Measurements from ENCODE around the gene MUC2. TPM values are rescaled to one million over a fixed set of nuclear protein-coding genes. Genes with fewer than 3 reads are reported as not detected.

The MUC2 gene
- total and polyA plus RNA-seq, 10 of the 15 experiments (the other 5 are each of a cell fraction or from before 2014, with no cell fraction given) = 0.23 TPM; not detected in 9

- FAIRE-seq (no peak), ATAC-seq (no peak), DNase-seq (ENCODE audit: low read depth, low spot score) (no peak)
- H3K79me2 ChIP-seq (ENCODE audit: control insufficient read depth, insufficient read depth, low read length) = no peaks in the 10 kb centered on the region
- H3K9me3 ChIP-seq (replicated peaks; ENCODE audit: control insufficient read depth, insufficient read depth, low read length) = no peaks in the 10 kb centered on the region
- no peak for TF ChIP-seq NFYB (IDR thresholded peaks at IDR 0.05; ENCODE audit: insufficient read depth, low read depth, low read length)
- no peak for TF ChIP-seq YY1 (IDR thresholded peaks at IDR 0.05; ENCODE audit: low read depth, low read length)
- no peak for TF ChIP-seq PAX8 (IDR thresholded peaks at IDR 0.05)
- no peak for TF ChIP-seq SMAD5 (IDR thresholded peaks at IDR 0.05; ENCODE audit: low read depth)
- H2AFZ ChIP-seq (ENCODE audit: control insufficient read depth, low read depth, low read length) = no peak overlapping the region
- no peaks in the 10 kb centered on the region for H3K27me3 ChIP-seq (replicated peaks in 1 of 2; ENCODE audit: control insufficient read depth in 2 of 2, insufficient read depth in 2 of 2, low read length in 1 of 2)
- BruUV-seq (replicated peaks) = no TSS peak
- 44% methylated on average over 22 of the region's 25 CpGs for WGBS (ENCODE audit: insufficient coverage, insufficient replicate concordance, low lambda C conversion rate, missing lambda C conversion rate)
- no peak overlapping the region for H3K9ac ChIP-seq (ENCODE audit: control insufficient read depth, insufficient read depth, low read length)
- H3K4me2 ChIP-seq (ENCODE audit: control insufficient read depth, insufficient read depth) = no peak overlapping the region
- ChIA-PET CTCF (interaction anchor here (0.7 kb wide), 1 partner anchor 205 kb away, joined by 4 read pairs; no protein-coding TSS in a partner anchor), POLR2A (no interaction called here), SMC1A (ENCODE audit: uncharacterized antibody, unreplicated experiment) (no interaction called here), RAD21 (ENCODE audit: unreplicated experiment) (no interaction called here)
- intact Hi-C loops (cut with micrococcal nuclease; ENCODE audit: unreplicated experiment) (loop anchor here (5.0 kb wide), 1 partner anchor 126 kb away; the partner anchor contains the start of gene AP2A2), in situ Hi-C loops (cut with MboI) (loop anchor here (10.0 kb wide), 1 partner anchor 209 kb away; the partner anchor contains the start of genes POLR2L and TSPAN4)
- no peaks in the 10 kb centered on the region for H4K20me1 ChIP-seq (ENCODE audit: control insufficient read depth, insufficient read depth)
- no peak overlapping the region for H3K4me3 ChIP-seq
- no peaks in the 10 kb centered on the region for H3K36me3 ChIP-seq (ENCODE audit: control insufficient read depth in 2 of 2, insufficient read depth in 2 of 2, low read length in 1 of 2)
- no peaks in the 10 kb centered on the region for H3K4me1 ChIP-seq (ENCODE audit: control insufficient read depth, insufficient read depth, low read length)
- no peak overlapping the region for H3K27ac ChIP-seq (ENCODE audit: control insufficient read depth, insufficient read depth)
These were observed 21.4 kb upstream of the MUC2 start for GRCh38 chr11:1053121-1053901.
